ENCODE data around the gene DHX15. TPM values are rescaled to one million over a fixed set of nuclear protein-coding genes. Genes with fewer than 3 reads are reported as not detected.

The DHX15 gene
- total RNA-seq: 100 to 1,000 TPM; 113 to 334 (median 139) TPM

DNA sequence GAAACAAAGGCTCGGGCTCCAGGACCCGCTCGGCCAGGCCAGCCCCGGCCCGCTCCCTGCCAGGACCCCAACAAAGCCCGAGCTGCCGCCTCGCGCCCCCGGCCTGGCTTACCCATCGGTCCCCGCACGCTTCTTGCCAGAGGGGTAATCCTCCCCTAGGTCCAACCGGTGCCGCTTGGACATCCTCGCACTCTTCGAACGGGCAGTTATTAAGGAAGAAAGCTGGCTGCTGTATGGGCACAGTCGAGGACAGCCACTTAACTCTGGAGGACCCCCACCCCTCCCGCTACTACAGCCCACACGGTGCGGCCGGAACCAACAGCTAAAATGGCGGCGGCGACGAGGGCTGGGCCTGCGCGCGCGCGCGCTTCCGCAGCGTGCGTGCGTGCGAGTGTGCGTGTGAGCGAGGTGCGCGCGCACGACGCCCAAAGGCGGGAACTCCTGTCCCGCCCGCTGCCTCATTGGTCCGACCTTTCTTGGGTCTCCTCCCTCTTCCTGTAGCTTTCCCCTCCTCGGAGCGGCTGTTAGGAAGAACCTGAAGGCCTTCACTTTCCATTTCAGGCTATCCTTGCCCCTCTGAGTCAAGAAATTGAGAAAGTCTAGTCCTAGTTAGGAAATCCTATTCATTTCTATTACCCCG, at the start of gene DHX15:
TSS of gene DHX15 (minus strand) at position 344 of the 640 bp plus-strand sequence. CDS start at position 183, 161 bp downstream.
- Histone ChIP-seq H3K4me3 (peak within 1 kb of the TSS; percentile 68 to 99), H3K9me3 (no peaks in the 10 kb centered on the region), H3K27ac (peak within 1 kb of the TSS; percentile 95 to 99), H3K27me3 (no peaks in the 10 kb centered on the region), H3K4me1 (no peaks in the 10 kb centered on the region), H3K36me3 (no peaks in the 10 kb centered on the region)
- peak; percentile 94 to 96 for DNase-seq
- peak; percentile 58 to 82 for TF ChIP-seq POLR2A (IDR thresholded peaks at IDR 0.05)
- no peak for TF ChIP-seq CTCF (IDR thresholded peaks at IDR 0.05)
- intact Hi-C loops (cut with DNase I; ENCODE audit: low total_unique reads): no loop called here

GRCh38 chr4:24632011-24632410, 47.7 kb upstream of the DHX15 start:
- H3K9me3 ChIP-seq: no peaks in the 10 kb centered on the region
- no peaks in the 10 kb centered on the region for H3K27me3 ChIP-seq
- TF ChIP-seq POLR2A (IDR thresholded peaks at IDR 0.05) (no peak), CTCF (IDR thresholded peaks at IDR 0.05) (no peak)
- intact Hi-C loops (cut with DNase I; ENCODE audit: low total_unique reads): no loop called here
- no peaks in the 10 kb centered on the region for H3K36me3 ChIP-seq
- DNase-seq: no peak
- no peak overlapping the region for H3K4me3 ChIP-seq
- H3K4me1 ChIP-seq: no peaks in the 10 kb centered on the region
- H3K27ac ChIP-seq: no peak overlapping the region

DNA sequence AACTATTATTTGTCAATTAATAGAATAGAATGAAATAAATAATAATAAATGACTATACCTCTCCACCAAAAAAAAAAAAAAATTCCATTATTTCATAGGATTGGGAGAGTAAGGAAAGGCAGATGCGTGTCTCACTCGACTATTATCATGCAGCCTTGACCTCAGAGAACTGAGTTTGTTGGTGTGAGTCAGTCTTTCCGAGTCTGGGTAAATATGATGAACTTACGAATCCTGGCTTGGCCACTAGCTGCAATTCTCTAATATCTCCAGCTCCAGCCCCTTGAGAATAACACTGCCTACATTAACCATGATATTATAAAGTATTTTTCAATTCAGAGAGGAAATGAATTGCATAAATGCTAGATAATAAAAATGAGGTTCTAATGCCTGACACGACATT, 46.6 kb upstream of the DHX15 start:
- H3K36me3 ChIP-seq: no peaks in the 10 kb centered on the region
- no peak overlapping the region for H3K27ac ChIP-seq
- DNase-seq: no peak
- H3K4me3 ChIP-seq: no peak overlapping the region
- TF ChIP-seq CTCF (IDR thresholded peaks at IDR 0.05): no peak
- no peak for TF ChIP-seq POLR2A (IDR thresholded peaks at IDR 0.05)
- no peaks in the 10 kb centered on the region for H3K9me3 ChIP-seq
- intact Hi-C loops (cut with DNase I; ENCODE audit: low total_unique reads): no loop called here
- no peaks in the 10 kb centered on the region for H3K4me1 ChIP-seq
- no peaks in the 10 kb centered on the region for H3K27me3 ChIP-seq

DNA sequence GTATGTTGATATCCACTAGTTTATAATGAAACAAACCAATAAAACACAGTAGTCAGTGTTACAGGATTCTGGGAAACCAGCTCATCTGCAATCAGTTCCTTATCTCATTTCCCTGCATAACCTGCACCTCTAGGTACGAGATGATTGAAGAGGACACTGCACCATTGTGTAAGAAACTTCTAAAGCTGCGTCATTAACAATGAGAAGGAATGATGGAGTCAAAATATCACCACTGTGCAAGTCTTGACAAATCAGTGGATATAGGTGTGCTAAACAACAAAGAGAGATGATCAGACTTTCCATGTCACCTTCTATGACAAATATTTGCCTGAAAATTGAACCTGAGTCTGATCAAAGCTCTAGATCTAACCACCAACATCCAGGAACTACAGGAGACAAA, 40.7 kb upstream of the DHX15 start:
- intact Hi-C loops (cut with DNase I; ENCODE audit: low total_unique reads): no loop called here
- TF ChIP-seq CTCF (IDR thresholded peaks at IDR 0.05): no peak
- no peak for TF ChIP-seq POLR2A (IDR thresholded peaks at IDR 0.05)

GRCh38 chr4:24624381-24624780, 40.0 kb upstream of the DHX15 start:
- no peaks in the 10 kb centered on the region for H3K9me3 ChIP-seq
- no peaks in the 10 kb centered on the region for H3K36me3 ChIP-seq
- H3K4me3 ChIP-seq: no peak overlapping the region
- H3K4me1 ChIP-seq: no peaks in the 10 kb centered on the region
- DNase-seq: no peak
- no peaks in the 10 kb centered on the region for H3K27me3 ChIP-seq
- no peak overlapping the region for H3K27ac ChIP-seq
- TF ChIP-seq CTCF (IDR thresholded peaks at IDR 0.05): no peak
- TF ChIP-seq POLR2A (IDR thresholded peaks at IDR 0.05): no peak
- intact Hi-C loops (cut with DNase I; ENCODE audit: low total_unique reads): no loop called here

More for the DNA sequence above, 40.7 kb upstream of the DHX15 start:
- DNase-seq: no peak
- H3K27ac ChIP-seq: no peak overlapping the region
- H3K36me3 ChIP-seq: no peaks in the 10 kb centered on the region
- H3K4me3 ChIP-seq: no peak overlapping the region
- no peaks in the 10 kb centered on the region for H3K4me1 ChIP-seq
- no peaks in the 10 kb centered on the region for H3K9me3 ChIP-seq
- no peaks in the 10 kb centered on the region for H3K27me3 ChIP-seq

Data from uterus (tissue), 4 donors.